SU-DHL-6 (cell line): ENCODE measurements around the gene CLASP1.
"Not testable (repeated sequence)": the region's sequence is repeated elsewhere in the genome, so short reads cannot be mapped to it uniquely, and the experiment has no call there.

Experiments used
- CTCF ChIP-seq: fragments of 200-600 bp; sonication (generic); IDR thresholded peaks from one replicate; pipeline ENCODE4 v1.5.1; 2017; ENCODE audit warnings: antibody characterized with exemption, mild to moderate bottlenecking, low read length, moderate library complexity; ENCODE audit not compliant: insufficient read depth, poor library complexity, severe bottlenecking
- EZH2phosphoT487 ChIP-seq: fragments of 200-600 bp; sonication (generic), shearing (Covaris generic); conservative IDR thresholded peaks from 2 replicates; pipeline ENCODE4 v1.6.1; 2018; ENCODE audit warnings: mild to moderate bottlenecking, antibody characterized with exemption, low read length, moderate library complexity, mixed read lengths

GRCh38 chr2:121639846-121640245, 9.4 kb downstream of the CLASP1 start:
- not testable (repeated sequence) for TF ChIP-seq CTCF, EZH2phosphoT487
